H1 (cell line): ENCODE results near the gene MIB2.

Source experiments
- ASH2L ChIP-seq: fragments of 200-600, 300-600 bp; sonication (generic); IDR thresholded peaks from one replicate; pipeline ENCODE4 v1.7.1; 2017; ENCODE audit warnings: low read length
- EGR1 ChIP-seq: IDR thresholded peaks from 2 replicates; pipeline ENCODE4 v1.6.1; 2011; ENCODE audit warnings: low read depth, low read length, borderline replicate concordance
- RAD21 ChIP-seq, 2 experiments: IDR thresholded peaks in 1 of 2; conservative IDR thresholded peaks in 1 of 2; 2 replicates each; pipeline ENCODE4 v1.6.1; 2011; ENCODE audit warnings: low read depth in 2 of 2, low read length in 2 of 2, improper control_type of control experiment in 1 of 2, inconsistent platforms in 1 of 2, mild to moderate bottlenecking in 1 of 2, moderate library complexity in 1 of 2
- SIX5 ChIP-seq: IDR thresholded peaks from 2 replicates; pipeline ENCODE4 v1.6.1; 2011; ENCODE audit warnings: mild to moderate bottlenecking, low read depth, low read length
- YY1 ChIP-seq: IDR thresholded peaks from 2 replicates; pipeline ENCODE4 v1.6.1; 2011; ENCODE audit warnings: low read depth, mild to moderate bottlenecking, low read length
- ZNF274 ChIP-seq: IDR thresholded peaks from 2 replicates; pipeline ENCODE4 v1.7.0; 2012; ENCODE audit warnings: low read length, borderline replicate concordance; ENCODE audit errors: extremely low read depth
- TF ChIP-seq, protein P1 (sequence below), 3 experiments: IDR thresholded peaks; 1 replicate in 2 of 3; 2 replicates in 1 of 3; pipeline versions ENCODE4 v1.5.1 to v1.6.1; 2011; ENCODE audit warnings: low read length in 3 of 3, mild to moderate bottlenecking in 3 of 3, inconsistent platforms in 2 of 3, low read depth in 1 of 3, moderate library complexity in 1 of 3; ENCODE audit not compliant: insufficient read depth in 1 of 3; ENCODE audit errors: control extremely low read depth in 1 of 3
- TF ChIP-seq, protein P2 (sequence below): IDR thresholded peaks from 2 replicates; pipeline ENCODE4 v1.6.1; 2011; ENCODE audit warnings: low read length, improper control_type of control experiment

DNA sequence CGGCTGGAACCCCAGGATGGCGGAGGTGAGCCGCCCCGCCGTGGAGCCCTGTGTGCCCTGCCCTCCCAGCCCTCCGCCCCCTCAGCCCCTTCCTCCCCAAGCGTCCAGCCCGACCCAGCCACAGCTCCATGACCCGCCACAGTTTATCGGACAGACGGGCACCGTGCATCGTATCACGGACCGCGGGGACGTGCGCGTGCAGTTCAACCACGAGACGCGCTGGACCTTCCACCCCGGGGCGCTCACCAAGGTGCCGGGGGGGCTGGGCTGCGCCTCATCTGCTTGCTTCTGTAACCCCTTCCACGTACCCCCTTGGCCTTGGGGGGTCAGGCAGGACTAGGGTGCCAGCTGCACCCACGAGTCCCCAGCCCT is 10.1 kb downstream of the MIB2 start:
- TF ChIP-seq ZNF274: no peak
- TF ChIP-seq SIX5: no peak
- TF ChIP-seq, protein P1, sequence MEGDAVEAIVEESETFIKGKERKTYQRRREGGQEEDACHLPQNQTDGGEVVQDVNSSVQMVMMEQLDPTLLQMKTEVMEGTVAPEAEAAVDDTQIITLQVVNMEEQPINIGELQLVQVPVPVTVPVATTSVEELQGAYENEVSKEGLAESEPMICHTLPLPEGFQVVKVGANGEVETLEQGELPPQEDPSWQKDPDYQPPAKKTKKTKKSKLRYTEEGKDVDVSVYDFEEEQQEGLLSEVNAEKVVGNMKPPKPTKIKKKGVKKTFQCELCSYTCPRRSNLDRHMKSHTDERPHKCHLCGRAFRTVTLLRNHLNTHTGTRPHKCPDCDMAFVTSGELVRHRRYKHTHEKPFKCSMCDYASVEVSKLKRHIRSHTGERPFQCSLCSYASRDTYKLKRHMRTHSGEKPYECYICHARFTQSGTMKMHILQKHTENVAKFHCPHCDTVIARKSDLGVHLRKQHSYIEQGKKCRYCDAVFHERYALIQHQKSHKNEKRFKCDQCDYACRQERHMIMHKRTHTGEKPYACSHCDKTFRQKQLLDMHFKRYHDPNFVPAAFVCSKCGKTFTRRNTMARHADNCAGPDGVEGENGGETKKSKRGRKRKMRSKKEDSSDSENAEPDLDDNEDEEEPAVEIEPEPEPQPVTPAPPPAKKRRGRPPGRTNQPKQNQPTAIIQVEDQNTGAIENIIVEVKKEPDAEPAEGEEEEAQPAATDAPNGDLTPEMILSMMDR (IDR thresholded peaks at IDR 0.05; ENCODE audit: control extremely low read depth in 1 of 3, insufficient read depth in 1 of 3, low read depth in 1 of 3, low read length in 3 of 3): no peak
- TF ChIP-seq RAD21 (IDR thresholded peaks at IDR 0.05 in 1 of 2, conservative IDR thresholded peaks at IDR 0.05 in 1 of 2; ENCODE audit: low read depth in 2 of 2, low read length in 2 of 2): no peak
- TF ChIP-seq YY1: no peak
- TF ChIP-seq, protein P2, sequence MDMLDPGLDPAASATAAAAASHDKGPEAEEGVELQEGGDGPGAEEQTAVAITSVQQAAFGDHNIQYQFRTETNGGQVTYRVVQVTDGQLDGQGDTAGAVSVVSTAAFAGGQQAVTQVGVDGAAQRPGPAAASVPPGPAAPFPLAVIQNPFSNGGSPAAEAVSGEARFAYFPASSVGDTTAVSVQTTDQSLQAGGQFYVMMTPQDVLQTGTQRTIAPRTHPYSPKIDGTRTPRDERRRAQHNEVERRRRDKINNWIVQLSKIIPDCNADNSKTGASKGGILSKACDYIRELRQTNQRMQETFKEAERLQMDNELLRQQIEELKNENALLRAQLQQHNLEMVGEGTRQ: no peak
- no peak for TF ChIP-seq ASH2L
- no peak for TF ChIP-seq EGR1
